GM12875 (cell line): ENCODE data around the gene MOGAT1.

Experiments used
- H3K4me3 ChIP-seq: one replicate; pipeline ENCODE4 v1.5.1; 2011; ENCODE audit warnings: low read depth, low read length, control low read depth
- CTCF ChIP-seq: IDR thresholded peaks from 2 replicates; pipeline ENCODE4 v1.5.1; 2011; ENCODE audit warnings: low read depth, mild to moderate bottlenecking, control low read depth, inconsistent platforms, low read length, moderate library complexity, borderline replicate concordance; ENCODE audit not compliant: insufficient read depth

The MOGAT1 gene

GRCh38 chr2:222671259-222672067, at the start of gene MOGAT1:
Gene MOGAT1, plus strand, starts transcription at chr2:222671658. Its CDS starts 128 bp downstream, at chr2:222671786.
- no peak for TF ChIP-seq CTCF
- H3K4me3 ChIP-seq: no peak within 1 kb of the TSS

GRCh38 chr2:222621893-222622292, 49.6 kb upstream of the MOGAT1 start:
- no peak for TF ChIP-seq CTCF
- no peak overlapping the region for H3K4me3 ChIP-seq

- TF ChIP-seq CTCF: no peak
Observed at GRCh38 chr2:222622910-222623309, 48.5 kb upstream of the MOGAT1 start.

GRCh38 chr2:222623756-222624309, 47.6 kb upstream of the MOGAT1 start:
- no peak for TF ChIP-seq CTCF
- no peak overlapping the region for H3K4me3 ChIP-seq

More at GRCh38 chr2:222622910-222623309, 48.5 kb upstream of the MOGAT1 start:
- no peak overlapping the region for H3K4me3 ChIP-seq

- H3K4me3 ChIP-seq: no peak overlapping the region
- TF ChIP-seq CTCF: no peak
Observed at GRCh38 chr2:222627764-222628163, 43.7 kb upstream of the MOGAT1 start.

GRCh38 chr2:222635295-222635694, 36.2 kb upstream of the MOGAT1 start:
- no peak for TF ChIP-seq CTCF
- no peak overlapping the region for H3K4me3 ChIP-seq

GRCh38 chr2:222637067-222637466, 34.4 kb upstream of the MOGAT1 start:
- no peak overlapping the region for H3K4me3 ChIP-seq
- TF ChIP-seq CTCF: no peak
